SU-DHL-6 (cell line): Measurements from ENCODE around the gene SLC35B2.

Source experiments
- CTCF ChIP-seq: fragments of 200-600 bp; sonication (generic); IDR thresholded peaks from one replicate; pipeline ENCODE4 v1.5.1; 2017; ENCODE audit warnings: antibody characterized with exemption, mild to moderate bottlenecking, low read length, moderate library complexity; ENCODE audit not compliant: insufficient read depth, poor library complexity, severe bottlenecking
- EZH2phosphoT487 ChIP-seq: fragments of 200-600 bp; sonication (generic), shearing (Covaris generic); conservative IDR thresholded peaks from 2 replicates; pipeline ENCODE4 v1.6.1; 2018; ENCODE audit warnings: mild to moderate bottlenecking, antibody characterized with exemption, low read length, moderate library complexity, mixed read lengths

- TF ChIP-seq CTCF (no peak), EZH2phosphoT487 (no peak)
Measured at GRCh38 chr6:44235891-44236516, 21.3 kb downstream of the SLC35B2 start.
